HG02798 (cell line): ENCODE results near the gene MRPL27.

Source experiments
- ATAC-seq: cut with Tn5 transposase; IDR thresholded peaks from one replicate; pipeline ENCODE4 v1.9.1; 2021; ENCODE audit warnings: mild to moderate bottlenecking; ENCODE audit not compliant: unreplicated experiment, poor library complexity

Gene MRPL27

DNA sequence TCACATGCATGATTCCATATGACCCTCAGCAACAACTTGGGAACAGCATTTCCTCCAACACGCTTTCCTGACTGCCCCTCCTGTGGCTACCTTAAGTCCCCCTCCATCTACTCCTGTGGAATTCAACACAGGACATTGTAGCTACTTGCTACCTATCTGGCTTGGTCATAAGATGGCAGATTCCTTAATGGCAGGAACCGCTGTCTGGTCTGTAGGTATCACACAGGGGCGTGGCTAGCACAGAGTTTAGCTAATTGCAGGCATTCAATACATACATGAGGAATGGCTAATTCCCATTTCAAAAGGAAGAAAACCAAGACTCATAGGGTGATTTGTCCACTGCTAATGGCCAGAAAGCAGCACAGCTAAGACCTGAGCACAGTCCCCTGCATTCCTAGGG is 15.7 kb upstream of the MRPL27 start:
- ATAC-seq = no peak

DNA sequence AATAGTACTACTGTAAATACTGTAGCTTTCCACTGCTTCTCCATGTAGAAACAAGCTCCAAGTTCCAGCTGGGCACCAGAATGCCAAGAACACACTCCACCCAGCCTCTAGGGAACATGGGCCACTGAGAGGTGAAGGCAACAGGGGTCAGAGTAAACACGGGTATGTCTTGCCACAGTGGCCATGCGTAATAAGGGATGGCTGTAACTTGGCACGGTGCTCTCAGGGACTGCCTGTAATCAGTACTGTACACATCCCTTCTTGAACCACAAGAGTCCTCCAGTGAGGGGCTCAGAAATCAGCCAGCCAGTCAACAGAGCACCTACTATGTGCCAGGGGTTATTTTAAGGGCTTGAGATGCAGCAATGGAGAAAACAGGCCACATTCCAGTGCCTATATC is 13.5 kb upstream of the MRPL27 start:
- no peak for ATAC-seq

DNA sequence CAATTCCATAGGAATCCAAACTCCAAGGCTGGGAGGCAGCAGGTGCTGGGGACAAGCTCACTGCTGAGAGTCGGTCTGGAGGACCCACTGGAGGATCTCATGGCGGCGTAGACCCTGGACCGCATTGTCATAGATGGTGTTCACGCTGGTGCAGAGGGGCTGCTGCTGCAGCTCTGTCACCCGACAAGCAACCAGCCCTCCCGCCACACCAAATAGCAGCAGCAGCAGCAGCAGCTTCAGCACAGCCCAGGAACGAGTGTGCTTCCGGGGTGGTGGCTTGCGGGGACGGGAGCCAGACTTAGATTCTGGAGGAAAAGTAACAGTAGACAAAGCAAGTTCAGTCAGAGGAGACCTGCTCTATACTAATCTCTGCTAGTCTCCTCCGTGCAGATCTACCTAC is 9.9 kb upstream of the MRPL27 start:
- ATAC-seq = no peak

DNA sequence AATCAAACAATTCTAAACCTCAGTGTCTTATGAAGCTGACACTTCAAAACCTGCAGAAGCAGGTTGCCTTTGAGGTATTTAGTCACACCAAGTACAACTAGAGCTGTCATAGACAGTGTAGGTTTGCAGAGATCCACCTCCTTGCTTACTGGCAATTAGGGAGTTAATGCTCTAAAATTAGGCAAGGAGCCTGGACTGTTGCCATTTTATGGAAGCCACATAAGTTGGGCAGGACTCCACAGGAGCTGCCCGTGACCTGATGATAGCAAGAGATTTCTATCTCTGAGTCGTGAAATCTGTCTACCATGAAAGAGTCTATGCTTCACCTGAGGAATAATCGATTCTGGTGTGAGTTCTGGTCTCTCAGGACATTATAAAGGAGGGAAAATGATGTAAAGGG is 8.9 kb upstream of the MRPL27 start:
- ATAC-seq = no peak

DNA sequence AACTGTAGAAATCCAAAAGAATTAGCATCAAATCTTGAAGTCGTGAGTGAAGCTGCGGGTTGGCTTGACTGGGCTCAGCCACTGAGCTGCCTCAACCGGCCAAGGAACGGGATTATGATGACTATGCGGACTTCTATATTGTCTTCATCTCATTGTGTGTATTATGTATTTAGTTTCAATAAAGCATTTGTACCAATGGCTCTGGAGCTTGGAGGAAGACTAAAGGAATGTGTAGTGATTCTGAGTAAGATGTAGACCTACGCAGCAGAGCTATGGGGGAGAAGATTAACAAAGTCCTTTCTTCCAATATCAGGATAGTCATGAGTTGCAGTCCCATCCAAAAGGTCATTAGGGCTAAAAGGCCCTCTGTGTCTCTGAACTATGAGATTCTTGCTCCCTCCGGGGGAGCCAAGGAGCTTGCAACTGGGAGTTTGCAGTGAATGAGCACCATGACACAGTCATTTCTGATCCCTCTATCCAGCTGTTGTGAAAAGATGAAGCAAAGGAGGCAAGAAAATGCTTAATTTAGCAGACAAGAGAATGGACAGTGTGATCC is 8.4 kb upstream of the MRPL27 start:
- ATAC-seq = no peak

DNA sequence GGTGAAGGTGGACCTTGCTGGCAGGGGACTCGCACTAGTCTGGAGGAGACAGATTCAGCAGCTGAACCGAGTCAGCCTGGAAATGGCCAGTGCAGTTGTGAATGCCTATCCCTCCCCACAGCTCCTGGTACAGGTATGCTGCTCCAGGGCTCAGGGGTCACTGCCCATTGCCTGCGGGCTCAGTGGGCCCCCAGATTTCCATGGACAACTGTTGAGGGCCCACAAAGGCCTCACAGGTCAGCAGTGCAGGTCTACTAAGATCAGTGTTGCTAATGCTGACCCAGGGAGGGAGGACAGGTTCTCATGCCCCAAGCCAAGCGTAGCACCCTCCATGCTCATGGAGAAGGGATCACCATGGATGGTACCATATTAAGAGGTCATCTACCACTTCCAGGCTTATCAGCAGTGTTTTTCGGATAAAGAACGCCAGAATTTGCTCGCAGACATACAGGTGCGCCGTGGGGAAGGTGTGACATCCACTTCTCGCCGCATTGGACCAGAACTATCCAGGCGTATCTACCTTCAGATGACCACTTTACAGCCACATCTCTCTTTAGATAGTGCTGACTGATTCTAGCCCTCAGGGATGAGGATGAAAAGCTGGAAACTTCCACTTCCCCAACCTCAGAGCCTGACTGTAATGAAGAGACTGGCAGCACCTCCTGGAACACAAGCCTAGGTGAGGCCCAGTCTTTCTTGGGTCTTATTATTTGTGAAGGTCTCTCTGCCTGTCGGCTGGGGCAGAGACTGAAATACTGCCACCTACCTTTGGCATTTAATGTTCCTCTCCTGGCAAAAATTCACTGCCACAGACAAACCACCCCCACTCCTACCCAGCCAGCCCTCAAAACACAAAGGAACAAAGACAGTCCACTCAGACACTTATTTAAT is 7.6 kb upstream of the MRPL27 start:
- ATAC-seq = no peak

DNA sequence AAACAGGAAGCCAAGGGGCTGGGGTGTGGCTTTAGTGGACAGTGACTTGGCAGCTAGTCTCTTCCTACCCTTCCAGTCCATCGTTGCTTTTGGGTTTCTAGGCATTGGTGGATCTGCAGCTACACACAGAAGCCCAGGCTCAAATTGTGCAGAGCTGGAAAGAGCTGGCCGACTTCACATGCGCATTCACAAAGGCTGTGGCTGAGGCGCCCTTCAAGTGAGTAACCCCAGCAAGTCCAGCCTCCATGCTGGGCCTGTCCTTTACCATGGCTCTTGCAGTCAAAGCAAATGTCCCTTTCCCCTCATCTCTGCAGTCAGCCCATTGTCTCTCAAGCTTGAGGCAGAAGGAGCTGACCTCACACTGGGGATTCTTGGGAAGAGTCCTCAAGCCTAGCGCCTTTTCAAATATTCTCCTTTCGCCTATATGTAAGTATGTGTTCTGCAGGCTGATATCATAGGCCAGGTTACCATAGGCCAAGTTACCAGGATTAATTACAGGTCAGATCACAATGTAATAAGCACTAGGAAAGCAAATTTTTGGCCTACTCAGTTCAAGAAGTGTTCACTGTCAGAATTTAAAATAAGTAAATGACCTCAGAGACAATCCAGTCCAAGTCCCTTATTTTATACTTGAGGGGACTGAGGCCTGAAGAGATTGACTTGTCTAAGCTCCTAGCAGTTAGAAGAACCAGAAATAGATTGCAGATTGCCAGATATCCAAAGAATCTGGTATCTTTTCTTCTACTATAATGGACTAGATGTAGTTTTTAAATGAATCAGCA is 6.6 kb upstream of the MRPL27 start:
- no peak for ATAC-seq

DNA sequence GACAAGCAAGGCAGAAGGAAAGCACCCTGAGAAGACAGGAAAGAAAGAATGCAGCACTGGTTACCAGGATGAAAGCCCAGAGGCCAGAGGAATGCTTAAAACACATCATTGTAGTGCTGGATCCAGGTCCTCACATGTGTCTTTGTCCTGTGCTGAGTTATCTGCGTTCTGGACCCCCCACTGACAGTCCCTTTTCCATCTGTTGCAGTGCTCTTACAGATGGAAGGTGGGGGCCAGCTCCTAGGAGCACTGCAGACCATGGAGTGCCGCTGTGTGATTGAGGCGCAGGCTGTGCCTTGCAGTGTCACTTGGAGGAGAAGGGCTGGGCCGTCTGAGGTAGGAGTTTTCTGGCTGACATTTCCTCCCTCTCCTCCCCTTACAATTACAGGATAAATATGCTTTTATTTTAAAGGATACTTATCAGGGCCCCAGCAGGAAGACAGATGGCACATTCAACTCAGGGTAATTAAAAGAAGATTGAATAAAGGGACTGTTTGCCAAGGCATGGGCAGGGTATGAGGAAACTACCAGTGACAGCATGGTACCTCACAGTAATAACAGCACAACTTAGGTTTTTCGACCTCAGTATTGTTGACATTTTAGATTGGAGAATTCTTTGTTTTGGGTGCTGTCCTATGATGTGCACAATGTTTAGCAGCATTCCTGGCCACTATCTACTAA is 3.0 kb upstream of the MRPL27 start:
- ATAC-seq = no peak

DNA sequence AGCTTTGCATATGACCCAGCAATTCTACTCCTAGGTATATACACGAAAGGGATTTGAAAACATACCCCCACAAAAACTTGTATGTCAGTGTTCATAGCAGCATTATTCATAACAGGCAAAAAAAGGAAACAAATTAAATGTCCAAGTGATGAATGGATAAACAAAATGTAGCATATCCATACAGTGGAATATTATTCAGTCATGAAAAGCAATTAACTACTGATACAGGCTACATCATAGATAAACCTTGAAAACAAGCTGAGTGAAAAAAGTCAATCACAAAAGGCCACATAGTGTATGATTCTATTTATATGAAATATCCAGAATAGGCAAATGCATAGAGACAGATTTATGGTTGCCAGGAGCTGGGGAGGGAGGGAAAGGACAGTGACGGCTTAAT is 721 bp upstream of the MRPL27 start:
- no peak for ATAC-seq

DNA sequence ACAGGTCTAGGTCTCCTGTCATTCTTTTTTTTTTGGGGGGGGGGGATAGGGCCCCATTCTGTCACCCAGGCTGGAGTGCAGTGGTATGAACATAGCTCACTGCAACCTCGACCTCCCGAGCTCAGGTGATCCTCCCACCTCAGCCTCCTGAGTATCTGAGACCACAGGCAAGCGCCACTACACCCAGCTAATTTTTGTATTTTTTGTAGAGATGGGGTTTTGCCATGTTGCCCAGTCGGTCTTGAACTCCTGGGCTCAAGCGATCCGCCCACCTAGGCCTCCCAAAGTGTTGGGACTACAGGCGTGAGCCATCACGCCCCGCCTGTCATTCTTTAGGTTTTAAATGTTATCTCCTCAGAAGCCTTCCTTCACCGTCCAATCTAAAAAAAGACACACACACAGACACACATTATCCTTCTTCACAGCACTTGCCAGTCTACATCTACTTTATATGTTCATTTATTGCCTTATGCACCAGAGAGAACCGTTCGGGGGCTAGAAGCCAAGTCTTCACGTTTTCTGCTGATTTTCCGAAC is 694 bp downstream of the MRPL27 start:
- ATAC-seq = no peak

DNA sequence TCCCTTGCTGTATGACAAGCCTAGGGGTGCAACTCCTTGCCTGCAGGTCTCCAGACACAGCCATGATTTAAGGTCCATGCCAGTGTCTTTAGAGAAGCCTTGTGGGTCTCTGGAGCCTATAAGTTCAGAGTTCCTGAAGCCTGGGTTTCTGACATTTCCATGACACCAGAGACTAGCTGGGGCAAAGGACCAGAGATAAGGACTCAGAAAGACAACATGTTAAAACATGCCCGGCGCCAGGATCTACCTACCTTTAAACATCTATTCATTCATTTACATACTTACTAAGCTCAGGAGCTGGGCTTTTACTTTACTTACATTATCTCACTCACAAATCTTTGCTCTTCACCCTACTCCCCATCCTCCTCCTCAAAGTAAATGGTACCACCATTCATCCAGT is 1.5 kb downstream of the MRPL27 start:
- no peak for ATAC-seq

DNA sequence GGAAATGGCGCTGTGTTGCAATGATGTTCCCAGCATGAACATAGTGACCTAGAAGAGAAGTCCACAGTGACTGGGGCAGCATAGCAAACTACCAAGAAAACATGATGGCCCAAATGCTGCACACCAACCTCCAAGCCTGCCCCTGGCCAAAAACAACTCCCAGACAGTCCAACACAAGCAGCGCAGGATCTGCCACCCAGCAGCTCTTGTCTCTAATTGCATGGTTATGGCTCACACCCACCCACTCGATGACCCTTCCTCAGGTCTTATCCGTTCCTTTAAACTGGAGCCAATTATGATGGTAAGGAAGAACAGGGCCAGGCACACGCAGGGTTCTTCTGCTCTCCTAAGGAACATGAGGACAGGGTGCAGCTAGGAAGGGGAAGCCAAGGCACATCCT is 2.9 kb downstream of the MRPL27 start:
- ATAC-seq = no peak

DNA sequence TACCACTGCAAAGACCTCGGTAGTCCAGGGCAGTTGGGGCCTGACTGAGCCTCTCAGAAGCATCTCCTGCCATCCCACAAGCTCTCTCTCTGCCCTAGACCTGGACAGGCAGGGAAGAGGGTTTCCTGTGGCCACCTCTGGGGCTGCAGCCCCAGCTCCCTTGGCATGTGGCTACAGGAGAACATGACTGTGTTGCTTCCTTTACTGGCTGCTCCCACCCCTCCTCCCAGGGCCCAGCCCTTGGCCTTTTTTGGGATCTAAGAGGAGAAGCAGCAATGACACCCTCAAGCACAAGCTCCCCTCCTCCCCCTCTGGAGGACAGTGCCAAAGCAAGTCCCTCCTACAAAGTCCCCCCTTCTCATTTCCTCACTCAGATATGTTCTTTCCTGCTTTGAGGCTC is 5.6 kb downstream of the MRPL27 start:
- no peak for ATAC-seq

DNA sequence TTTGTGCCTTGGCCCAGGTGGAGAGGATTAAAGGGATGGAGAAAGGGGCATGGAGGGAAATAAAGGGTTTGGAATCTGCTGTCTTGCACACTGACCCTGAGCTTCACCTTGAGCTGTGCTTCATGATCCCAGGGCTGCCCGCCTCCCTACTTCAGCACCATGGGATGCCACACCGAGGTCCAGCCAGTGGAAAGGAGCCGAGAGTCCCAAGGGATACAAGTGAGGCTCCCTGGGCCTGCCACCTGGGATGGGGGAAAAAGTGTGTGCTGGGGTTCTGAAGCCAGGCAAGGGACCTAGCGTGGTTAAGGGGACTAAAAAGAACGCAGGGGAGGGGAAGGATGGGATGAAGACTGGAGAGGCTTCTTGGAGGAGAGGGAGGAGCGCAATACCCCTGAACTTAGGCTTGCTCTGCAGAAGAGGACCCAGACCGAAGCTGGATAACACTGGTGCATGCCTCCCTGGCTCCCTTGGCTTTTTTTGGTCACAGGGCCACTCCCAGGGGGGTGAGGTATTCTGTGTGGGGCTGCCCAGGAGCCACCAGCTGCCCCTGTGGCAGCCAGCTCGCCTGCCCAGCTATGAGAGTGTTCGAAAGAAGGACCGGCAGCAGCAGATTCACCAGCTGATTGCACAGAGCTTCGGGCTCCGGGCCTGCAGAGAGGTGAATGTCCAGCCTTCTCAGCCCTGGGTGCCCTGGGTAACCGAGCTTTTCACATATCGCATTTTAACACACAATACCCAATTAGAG is 7.2 kb downstream of the MRPL27 start:
- ATAC-seq = no peak

DNA sequence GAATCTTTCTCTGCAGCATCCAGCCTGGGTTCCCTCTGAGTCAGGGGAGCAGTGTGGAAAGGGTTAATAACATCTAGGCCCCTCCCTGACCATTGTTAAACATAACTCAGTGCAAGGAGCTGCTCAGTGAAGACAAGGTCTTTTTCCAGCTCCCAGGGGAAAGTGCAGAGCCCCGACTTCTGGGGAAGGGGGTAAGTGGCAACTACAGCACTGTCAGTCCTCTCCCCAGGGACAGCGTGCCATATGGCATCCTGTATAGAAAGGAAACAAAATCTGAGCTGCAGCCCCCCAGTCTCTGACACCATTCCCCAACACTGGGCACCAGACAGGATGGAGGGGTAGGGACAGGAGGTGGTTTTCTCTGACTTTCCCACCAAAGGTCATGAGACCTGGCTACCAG is 7.8 kb downstream of the MRPL27 start:
- ATAC-seq = no peak

DNA sequence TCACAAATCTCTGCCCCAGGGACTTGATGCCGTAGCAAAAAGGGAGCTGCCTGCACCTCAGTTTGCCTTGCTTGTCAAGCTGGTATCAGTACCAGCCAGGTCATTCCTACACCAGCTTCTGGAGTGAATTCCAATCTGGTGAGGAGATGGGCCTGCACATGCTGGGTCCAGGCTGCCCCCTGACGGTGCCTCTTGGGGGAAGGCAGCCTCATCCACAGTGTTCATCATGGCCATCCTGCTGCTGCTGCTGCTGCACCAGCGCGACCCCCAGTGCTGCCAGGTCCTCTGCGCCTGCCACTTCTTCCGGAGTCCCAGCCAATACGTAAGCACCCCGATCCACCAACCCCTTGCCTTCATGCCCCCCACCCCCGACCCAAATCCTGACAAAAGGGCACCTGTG is 8.3 kb downstream of the MRPL27 start:
- no peak for ATAC-seq

DNA sequence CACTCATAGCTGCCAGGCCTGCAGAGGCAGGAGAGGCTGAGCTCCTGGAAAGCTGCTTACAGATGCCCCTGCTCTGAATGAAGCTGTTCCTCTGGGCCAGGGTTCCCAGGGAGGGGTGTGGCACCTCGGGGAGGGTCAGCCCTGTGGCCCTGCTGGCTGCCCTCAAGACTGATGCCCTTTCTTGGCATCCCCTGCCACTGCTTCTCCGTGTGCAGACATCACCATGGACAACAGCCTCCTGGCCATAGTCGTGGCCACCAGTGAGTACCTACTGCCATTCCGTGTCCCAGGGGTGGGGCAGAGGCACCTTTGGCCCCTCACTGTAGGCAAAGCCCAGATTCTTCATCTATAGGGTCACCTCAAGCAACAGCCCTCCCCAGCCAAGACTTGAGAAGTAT is 8.9 kb downstream of the MRPL27 start:
- ATAC-seq = no peak

DNA sequence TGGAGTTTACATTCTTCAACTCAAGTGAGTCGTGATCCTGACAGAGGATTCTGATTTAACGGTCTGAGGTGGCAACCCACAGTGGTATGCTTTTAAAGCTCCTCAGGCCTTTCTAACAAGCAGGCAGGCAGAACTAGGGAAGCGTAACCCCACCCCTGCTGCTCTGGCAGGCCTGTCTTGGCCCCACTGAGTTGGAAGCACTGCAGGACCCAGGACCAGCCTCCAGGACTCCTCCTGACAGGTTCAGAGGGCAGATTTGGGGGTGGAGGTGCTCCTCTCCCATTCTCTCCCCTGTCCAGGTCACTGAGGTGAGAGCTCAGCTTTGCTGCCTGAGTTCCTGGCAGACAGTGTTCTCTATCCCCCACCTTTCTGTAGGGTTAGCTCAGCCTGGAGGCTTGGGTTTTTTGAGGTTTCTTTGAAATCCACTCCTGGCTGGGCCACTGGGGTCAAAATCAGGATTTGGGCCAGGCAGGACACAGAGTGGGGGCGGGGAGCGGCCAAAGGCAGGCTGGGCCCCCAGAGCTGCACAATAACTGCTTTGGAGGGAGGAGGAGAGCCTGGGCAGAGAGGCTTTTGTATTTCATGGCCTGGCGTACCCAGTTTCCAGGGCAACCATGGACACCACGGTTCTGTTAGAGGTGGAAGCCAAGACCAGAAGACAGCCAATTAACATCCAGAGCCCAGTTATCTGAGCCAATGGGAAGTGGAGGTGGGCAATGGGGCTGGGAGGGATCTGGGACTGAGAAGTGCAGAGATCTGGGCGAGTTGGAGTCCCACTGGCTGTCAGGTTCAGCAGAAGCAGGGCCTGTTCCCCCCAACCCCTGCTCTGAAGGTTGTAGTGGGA is 9.5 kb downstream of the MRPL27 start:
- ATAC-seq = no peak

DNA sequence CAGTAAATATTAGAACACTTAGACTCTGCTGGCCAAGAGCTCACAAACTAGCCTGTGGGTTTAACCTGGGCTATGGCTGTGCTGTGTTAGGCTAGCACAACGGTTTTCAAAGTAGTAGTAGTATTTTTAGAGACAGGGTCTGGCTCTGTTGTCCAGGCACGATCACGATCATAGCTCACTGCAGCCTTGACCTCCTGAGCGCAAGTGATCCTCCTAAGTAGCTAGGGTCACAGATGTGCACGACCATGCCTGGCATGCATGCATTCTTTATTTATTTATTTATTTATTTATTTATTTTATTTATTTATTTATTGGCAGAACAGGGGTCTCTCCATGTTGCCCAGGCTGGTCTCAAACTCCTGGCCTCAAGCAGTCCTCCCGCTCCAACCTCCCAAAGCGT is 10.3 kb downstream of the MRPL27 start:
- no peak for ATAC-seq
